SK-N-SH (cell line): ENCODE measurements around the gene KRT71.

Experiments used
- CTCF ChIP-seq: fragments of 200-600 bp; sonication (generic); IDR thresholded peaks from 2 replicates; pipeline ENCODE4 v1.6.1; 2017; ENCODE audit warnings: antibody characterized with exemption, mild to moderate bottlenecking, moderate library complexity
- EP300 ChIP-seq, 2 experiments: IDR thresholded peaks; 2 replicates each; pipeline versions ENCODE4 v1.4.0 to v1.6.1; 2012; ENCODE audit warnings: borderline replicate concordance in 1 of 2, low read depth in 1 of 2, low read length in 1 of 2
- EZH2phosphoT487 ChIP-seq: fragments of 200-600 bp; sonication (generic); IDR thresholded peaks from 2 replicates; pipeline ENCODE4 v1.6.1; 2017; ENCODE audit warnings: low read depth, mixed run types, mild to moderate bottlenecking, antibody characterized with exemption, moderate library complexity, borderline replicate concordance
- FOXJ3 ChIP-seq: sonication (generic); formaldehyde crosslinking; IDR thresholded peaks from 2 replicates; pipeline ENCODE4 v1.5.1; 2020; ENCODE audit warnings: mild to moderate bottlenecking, missing genetic modification reagents
- GABPA ChIP-seq: IDR thresholded peaks from 2 replicates; pipeline ENCODE4 v1.4.0; 2012; ENCODE audit warnings: low read depth, mild to moderate bottlenecking
- JUND ChIP-seq: IDR thresholded peaks from 2 replicates; pipeline ENCODE4 v1.4.0; 2012
- MXI1 ChIP-seq: IDR thresholded peaks from 2 replicates; pipeline ENCODE4 v1.6.1; 2012; ENCODE audit warnings: mild to moderate bottlenecking, low read depth, low read length, improper control_type of control experiment
- POLR2AphosphoS5 ChIP-seq: IDR thresholded peaks from 2 replicates; pipeline ENCODE4 v1.6.1; 2012; ENCODE audit warnings: low read depth, low read length
- RAD21 ChIP-seq: IDR thresholded peaks from 2 replicates; pipeline ENCODE4 v1.6.1; 2012; ENCODE audit warnings: mild to moderate bottlenecking, low read length
- REST ChIP-seq: IDR thresholded peaks from 2 replicates; pipeline ENCODE4 v1.6.1; 2012; ENCODE audit warnings: mild to moderate bottlenecking, low read depth, low read length, moderate library complexity
- SMC3 ChIP-seq: IDR thresholded peaks from 2 replicates; pipeline ENCODE4 v1.6.1; 2012; ENCODE audit warnings: low read depth, low read length, improper control_type of control experiment
- TAF1 ChIP-seq: IDR thresholded peaks from 2 replicates; pipeline ENCODE4 v1.6.1; 2012; ENCODE audit warnings: low read depth, mild to moderate bottlenecking, low read length, moderate library complexity, borderline replicate concordance
- TEAD4 ChIP-seq: IDR thresholded peaks from 2 replicates; pipeline ENCODE4 v1.4.0; 2012; ENCODE audit warnings: mild to moderate bottlenecking, borderline replicate concordance; ENCODE audit not compliant: insufficient read depth
- YY1 ChIP-seq: IDR thresholded peaks from 2 replicates; pipeline ENCODE4 v1.4.0; 2012; ENCODE audit warnings: low read depth, mild to moderate bottlenecking

GRCh38 chr12:52601671-52602070 lies 48.7 kb upstream of the KRT71 start:
- no peak for TF ChIP-seq REST
- TF ChIP-seq CTCF: no peak
- TF ChIP-seq MXI1: no peak
- no peak for TF ChIP-seq POLR2AphosphoS5
- TF ChIP-seq FOXJ3 (CRISPR knock-in tag): no peak
- no peak for TF ChIP-seq RAD21
- no peak for TF ChIP-seq SMC3
- no peak for TF ChIP-seq YY1
- no peak for TF ChIP-seq JUND
- no peak for TF ChIP-seq EZH2phosphoT487
- TF ChIP-seq GABPA: no peak
- TF ChIP-seq EP300 (IDR thresholded peaks at IDR 0.05; ENCODE audit: borderline replicate concordance in 1 of 2, low read depth in 1 of 2, low read length in 1 of 2): no peak
- no peak for TF ChIP-seq TEAD4
- no peak for TF ChIP-seq TAF1
